HG03196 (cell line): ENCODE measurements around the gene MFAP3.

Source experiments
- ATAC-seq: cut with Tn5 transposase; IDR thresholded peaks from one replicate; pipeline ENCODE4 v1.9.1; 2021; ENCODE audit not compliant: unreplicated experiment

MFAP3 gene

DNA sequence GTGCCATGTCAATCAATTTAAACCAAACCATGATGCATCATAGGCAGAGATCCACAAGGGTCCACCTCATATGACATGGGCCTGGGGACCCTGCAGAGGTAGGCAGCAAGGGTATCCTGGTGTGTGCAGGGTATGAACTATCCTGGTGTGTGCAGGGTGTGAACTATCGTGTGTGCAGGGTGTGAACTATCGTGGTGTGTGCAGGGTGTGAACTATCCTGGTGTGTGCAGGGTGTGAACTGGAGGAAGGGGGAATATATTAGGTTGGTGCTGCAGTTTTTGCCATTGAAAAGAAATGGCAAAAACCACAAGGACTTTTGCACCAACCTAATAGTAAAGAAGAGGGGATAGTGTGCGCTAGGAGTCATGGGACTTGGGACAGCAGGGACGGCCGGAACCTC lies 50.0 kb downstream of the MFAP3 start:
- no peak for ATAC-seq

- no peak for ATAC-seq
Measured at GRCh38 chr5:154090656-154091055, 51.9 kb downstream of the MFAP3 start.

- ATAC-seq: no peak
Measured at GRCh38 chr5:154092356-154093141, 53.8 kb downstream of the MFAP3 start.

DNA sequence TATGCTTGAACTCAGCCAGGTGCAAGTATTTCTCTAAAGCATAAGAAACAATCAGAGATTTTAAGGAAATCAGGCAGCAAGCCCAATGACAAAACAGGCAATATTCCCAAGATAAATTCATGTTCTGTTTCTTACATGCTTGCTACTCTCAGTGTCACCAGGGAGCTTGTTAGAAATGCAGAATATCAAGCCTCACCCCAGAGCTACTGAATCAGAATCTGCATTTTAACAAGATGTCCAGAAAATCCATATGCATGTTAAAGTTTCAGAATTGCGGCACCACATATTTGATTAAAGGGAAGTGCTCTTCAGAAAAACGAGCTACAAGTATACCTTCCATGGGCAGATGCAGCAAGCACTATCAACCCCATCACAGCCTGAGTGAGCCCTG lies 54.4 kb downstream of the MFAP3 start:
- ATAC-seq: no peak

DNA sequence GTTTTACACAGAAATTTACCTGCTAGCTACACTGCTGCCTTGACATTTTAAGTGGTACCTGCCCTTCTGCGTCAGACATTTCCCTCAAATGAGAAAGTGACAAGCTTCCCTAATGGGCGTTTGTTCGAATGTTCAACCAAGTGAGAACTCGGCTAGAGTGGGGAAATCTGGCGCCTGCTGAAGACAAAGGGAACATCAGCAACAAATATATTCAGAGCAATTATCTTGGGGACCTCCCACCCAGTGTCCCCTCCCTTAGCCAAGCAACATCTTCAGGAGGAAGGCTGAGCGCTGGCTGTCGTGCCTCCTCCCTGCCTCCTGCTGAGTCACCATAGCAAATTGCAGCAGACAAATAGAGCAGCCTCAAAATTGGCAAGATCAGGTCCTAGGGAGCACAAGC lies 57.1 kb downstream of the MFAP3 start:
- no peak for ATAC-seq

DNA sequence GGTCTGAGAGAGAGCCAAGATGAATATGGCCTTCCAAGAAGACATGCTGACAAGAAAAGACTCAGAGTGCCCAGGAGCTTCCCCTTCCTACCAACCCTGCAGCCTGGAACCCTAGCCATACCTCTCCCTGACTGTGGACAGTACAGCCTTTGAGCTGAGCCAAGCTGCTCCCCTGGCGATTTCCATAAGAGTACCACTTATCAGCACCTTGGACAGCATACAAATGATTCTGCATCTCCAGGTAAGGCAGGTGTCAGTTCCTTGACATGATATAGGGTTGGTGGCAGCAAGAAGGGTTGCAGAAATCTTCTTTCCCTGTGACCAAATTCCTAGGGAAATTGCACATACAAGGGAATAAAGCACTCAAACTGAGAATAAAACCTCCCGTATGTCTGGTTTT lies 58.3 kb downstream of the MFAP3 start:
- no peak for ATAC-seq

DNA sequence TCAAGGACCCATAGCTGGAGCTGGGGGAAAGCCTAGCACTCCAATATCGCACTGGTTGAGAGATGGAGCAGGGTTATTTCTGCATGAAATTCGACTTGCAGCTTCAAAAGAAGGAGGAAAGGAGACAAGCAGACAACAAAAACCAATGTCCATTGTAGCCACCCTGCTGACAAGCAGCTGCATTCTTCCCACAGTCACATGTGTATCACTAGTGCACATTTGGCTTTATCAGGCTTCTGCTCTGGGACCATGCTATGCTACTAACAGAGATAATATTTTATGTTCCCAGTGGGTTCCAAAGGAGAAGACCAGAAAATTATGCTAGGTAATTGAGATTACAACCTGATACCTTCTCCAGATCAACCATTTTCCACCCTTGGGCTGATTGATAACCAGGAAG lies 59.7 kb downstream of the MFAP3 start:
- no peak for ATAC-seq

- no peak for ATAC-seq
Measured at GRCh38 chr5:154101184-154101583, 62.4 kb downstream of the MFAP3 start.

- no peak for ATAC-seq
Measured at GRCh38 chr5:154103233-154103632, 64.5 kb downstream of the MFAP3 start.
